Dendritic cell treated with granulocyte-macrophage colony-stimulating factor and Interleukin-4, amounts not matched to agents 40 ng/mL and 50 ng/mL, for 4 days (primary cell): Measurements from ENCODE around the gene ALDH1B1.
A peak's percentile ranks its signal among the peaks of the same experiment; 100 is the strongest.
"Not testable (repeated sequence)": the region's sequence is repeated elsewhere in the genome, so short reads cannot be mapped to it uniquely, and the experiment has no call there.

Experiments used
- H3K27ac Mint-ChIP-seq: one replicate; pipeline ENCODE4 v1.8.0; 2022; ENCODE audit warnings: mild to moderate bottlenecking, mixed read lengths
- H3K27me3 Mint-ChIP-seq: one replicate; pipeline ENCODE4 v1.8.0; 2022; ENCODE audit warnings: mild to moderate bottlenecking, mixed read lengths
- H3K36me3 Mint-ChIP-seq: one replicate; pipeline ENCODE4 v1.8.0; 2022; ENCODE audit warnings: low read depth, mixed read lengths
- H3K4me1 Mint-ChIP-seq: one replicate; pipeline ENCODE4 v1.8.0; 2022; ENCODE audit warnings: low read depth, mixed read lengths
- H3K4me3 Mint-ChIP-seq: one replicate; pipeline ENCODE4 v1.8.0; 2022; ENCODE audit warnings: mild to moderate bottlenecking, moderate library complexity, mixed read lengths
- H3K9me3 Mint-ChIP-seq: one replicate; pipeline ENCODE4 v1.8.0; 2022; ENCODE audit warnings: mixed read lengths
- intact Hi-C: fragments of 100-400 bp; cut with micrococcal nuclease; formaldehyde crosslinking; loops from one replicate; pipeline ENCODE4 v1.15.0; 2022

ALDH1B1 gene

DNA sequence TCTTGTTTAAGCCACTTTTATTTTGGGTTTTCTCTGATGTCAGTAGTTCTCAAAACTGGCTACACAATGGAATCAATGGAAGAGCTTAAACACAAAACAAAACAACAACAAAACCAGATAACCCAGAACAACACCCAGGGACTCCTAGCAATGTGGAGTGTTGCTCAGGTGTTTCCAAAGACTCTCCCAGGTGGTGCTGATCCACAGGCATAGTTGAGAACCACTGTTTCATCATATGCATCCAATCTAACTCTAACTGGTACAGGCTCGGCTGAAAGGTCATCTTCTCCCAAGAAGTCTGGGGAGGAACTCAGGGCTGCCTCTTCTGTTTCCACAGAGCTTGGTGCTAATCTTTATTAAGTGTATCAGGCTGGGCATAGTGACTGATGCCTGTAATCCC is 5.4 kb upstream of the ALDH1B1 start:
- Mint-ChIP-seq H3K9me3 (peaks cover 8% of the 10 kb centered on the region), H3K4me1 (peaks cover 17% of the 10 kb centered on the region), H3K4me3 (no peak overlapping the region), H3K36me3 (peaks cover 3% of the 10 kb centered on the region), H3K27me3 (peaks cover 20% of the 10 kb centered on the region), H3K27ac (no peak overlapping the region)
- intact Hi-C loops, result no loop called here

DNA sequence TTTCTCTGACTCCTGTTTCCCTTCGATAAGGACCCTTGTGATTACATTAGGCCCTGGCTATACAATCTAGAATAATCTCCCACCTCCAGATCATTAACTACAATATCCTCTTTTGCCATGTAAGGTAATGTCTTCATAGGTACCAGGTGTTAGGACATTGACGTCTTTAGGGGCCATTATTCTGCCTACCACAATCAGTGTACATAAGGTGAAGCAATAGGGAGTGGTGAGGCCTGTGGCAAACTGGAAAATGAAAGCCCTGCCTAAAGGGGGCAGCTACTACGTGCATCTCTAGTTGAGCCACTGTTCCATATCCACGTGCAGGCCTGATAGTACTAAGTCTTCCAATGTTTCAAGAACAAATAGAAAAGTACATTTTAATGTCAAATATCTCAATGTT is 4.8 kb upstream of the ALDH1B1 start:
- H3K36me3 Mint-ChIP-seq, result peaks cover 9% of the 10 kb centered on the region
- peaks cover 21% of the 10 kb centered on the region for H3K27me3 Mint-ChIP-seq
- peaks cover 8% of the 10 kb centered on the region for H3K9me3 Mint-ChIP-seq
- no peak overlapping the region for H3K27ac Mint-ChIP-seq
- peaks cover 21% of the 10 kb centered on the region for H3K4me1 Mint-ChIP-seq
- no peak overlapping the region for H3K4me3 Mint-ChIP-seq
- intact Hi-C loops, result no loop called here

DNA sequence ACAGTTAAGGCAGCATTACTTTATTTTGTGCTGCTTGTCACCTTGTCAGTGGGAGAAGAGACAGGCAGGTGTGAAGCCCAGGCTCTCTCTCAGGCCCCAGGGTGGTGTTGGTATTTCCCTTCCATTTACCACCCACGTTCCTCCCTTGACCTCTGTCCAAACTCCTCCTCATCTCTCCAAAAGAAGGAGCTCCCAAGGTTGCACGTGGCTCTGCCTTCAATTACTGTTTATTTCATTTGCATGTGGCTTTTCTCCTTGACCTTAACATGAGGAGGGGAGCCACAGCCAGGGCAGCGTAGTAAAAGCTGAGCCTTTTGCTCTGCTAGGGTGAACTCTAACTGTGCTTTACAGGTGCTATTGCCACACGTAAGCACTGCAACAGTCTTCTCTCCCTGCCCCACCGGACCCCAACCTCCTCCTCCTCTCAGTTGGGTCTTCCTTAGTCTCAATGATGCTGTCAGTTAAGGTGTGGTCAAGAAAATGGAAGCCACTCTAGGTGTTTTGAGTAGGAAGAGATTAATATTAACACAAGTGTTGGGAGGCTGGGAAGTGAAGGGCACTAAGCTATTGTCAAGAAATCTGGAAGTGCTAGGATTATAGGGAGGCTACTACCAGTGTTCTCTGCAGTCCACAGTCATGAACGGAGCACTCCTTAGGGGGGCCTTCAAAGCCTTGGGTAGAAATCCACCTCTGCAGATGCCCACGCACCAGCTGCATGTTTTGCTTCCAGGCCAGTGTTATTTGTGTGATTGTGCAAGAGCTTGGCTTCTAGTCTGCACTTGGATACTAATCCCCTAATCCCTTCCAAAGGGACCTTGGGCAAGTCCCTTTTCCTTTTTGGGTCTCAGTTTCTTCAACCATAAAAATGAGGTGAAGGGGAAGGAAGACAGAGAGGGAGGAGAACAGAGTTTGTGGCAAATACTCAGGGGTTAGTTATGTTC is 3.9 kb upstream of the ALDH1B1 start:
- Mint-ChIP-seq H3K27me3 (peaks cover 21% of the 10 kb centered on the region), H3K4me1 (peaks cover 29% of the 10 kb centered on the region), H3K27ac (no peak overlapping the region), H3K36me3 (peaks cover 13% of the 10 kb centered on the region), H3K4me3 (no peak overlapping the region), H3K9me3 (peaks cover 8% of the 10 kb centered on the region)
- intact Hi-C loops, result no loop called here

DNA sequence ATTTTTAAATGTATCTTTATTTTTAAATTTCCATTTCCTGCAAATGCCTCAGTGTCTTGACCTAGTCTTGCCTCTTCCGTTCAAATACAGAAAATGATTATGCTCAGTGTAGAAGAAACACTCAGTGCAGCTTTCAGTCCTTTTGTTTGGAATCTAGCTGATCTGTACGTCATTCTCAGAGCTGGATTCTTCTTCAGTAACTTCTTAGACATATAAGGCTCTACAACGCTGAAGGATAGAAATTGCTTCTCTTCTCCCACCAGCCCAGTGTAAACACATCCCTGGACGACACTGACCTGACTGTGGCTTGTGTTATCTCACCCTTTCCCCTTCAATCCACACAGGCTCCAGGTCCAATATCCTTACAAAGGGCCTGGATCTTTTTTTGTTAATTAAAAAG is 3.2 kb upstream of the ALDH1B1 start:
- peaks cover 21% of the 10 kb centered on the region for H3K27me3 Mint-ChIP-seq
- H3K4me3 Mint-ChIP-seq, result no peak overlapping the region
- peaks cover 13% of the 10 kb centered on the region for H3K36me3 Mint-ChIP-seq
- intact Hi-C loops, result no loop called here
- H3K27ac Mint-ChIP-seq, result peak overlapping the region; percentile 70
- peaks cover 33% of the 10 kb centered on the region for H3K4me1 Mint-ChIP-seq
- peaks cover 8% of the 10 kb centered on the region for H3K9me3 Mint-ChIP-seq

DNA sequence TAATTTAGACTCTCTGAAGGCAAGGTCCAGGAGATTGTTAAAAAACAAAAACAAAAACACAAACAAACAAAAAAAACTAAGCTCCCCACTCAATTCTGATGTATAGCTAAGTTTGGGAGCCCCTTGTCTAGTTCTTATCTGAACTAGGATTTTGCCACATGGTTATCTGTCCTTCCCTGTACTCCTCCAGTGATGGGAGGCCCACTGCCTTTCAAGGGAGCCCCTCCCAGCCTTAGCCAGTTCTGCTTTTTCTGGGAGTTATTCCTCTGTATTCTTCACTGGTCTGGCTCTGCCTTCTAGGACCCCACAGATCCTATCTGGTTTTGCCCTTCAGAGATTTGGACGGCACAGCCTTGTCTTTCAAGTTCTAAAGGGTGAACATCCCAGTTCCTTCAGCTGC is 2.1 kb upstream of the ALDH1B1 start:
- peaks cover 33% of the 10 kb centered on the region for H3K4me1 Mint-ChIP-seq
- no peaks in the 10 kb centered on the region for H3K9me3 Mint-ChIP-seq

DNA sequence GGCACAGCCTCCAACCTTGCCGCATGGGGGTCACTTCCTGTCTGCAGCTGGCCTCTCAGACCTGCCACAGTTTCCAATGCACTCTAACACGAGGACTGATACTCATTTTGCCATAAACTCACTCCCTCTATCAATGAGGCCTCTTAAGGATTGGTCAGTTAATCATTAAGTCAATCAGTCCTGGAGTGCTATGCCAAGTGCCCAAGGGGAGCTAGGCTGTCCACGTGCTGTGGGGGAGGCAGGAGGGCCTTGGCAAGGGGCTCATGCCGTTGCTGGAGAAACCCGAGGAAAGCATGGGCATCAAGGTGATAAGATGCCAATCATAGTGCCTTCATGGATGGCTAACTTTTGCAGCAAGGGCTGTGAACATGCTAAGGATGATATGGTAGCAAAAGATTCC is 1.7 kb upstream of the ALDH1B1 start:
- peaks cover 17% of the 10 kb centered on the region for H3K27me3 Mint-ChIP-seq
- peaks cover 33% of the 10 kb centered on the region for H3K4me1 Mint-ChIP-seq
- peak overlapping the region; percentile 18 for H3K27ac Mint-ChIP-seq
- H3K9me3 Mint-ChIP-seq, result no peaks in the 10 kb centered on the region
- intact Hi-C loops, result loop anchor here (10.0 kb wide), 1 partner anchor 486 kb away; the partner anchor contains the start of gene SLC25A51
- peaks cover 16% of the 10 kb centered on the region for H3K36me3 Mint-ChIP-seq
- H3K4me3 Mint-ChIP-seq, result no peak overlapping the region

More for the DNA sequence above, 2.1 kb upstream of the ALDH1B1 start:
- Mint-ChIP-seq H3K36me3 (peaks cover 13% of the 10 kb centered on the region), H3K27me3 (peaks cover 17% of the 10 kb centered on the region), H3K4me3 (no peak overlapping the region), H3K27ac (peak overlapping the region; percentile 70)
- intact Hi-C loops, result loop anchor here (10.0 kb wide), 1 partner anchor 486 kb away; the partner anchor contains the start of gene SLC25A51

DNA sequence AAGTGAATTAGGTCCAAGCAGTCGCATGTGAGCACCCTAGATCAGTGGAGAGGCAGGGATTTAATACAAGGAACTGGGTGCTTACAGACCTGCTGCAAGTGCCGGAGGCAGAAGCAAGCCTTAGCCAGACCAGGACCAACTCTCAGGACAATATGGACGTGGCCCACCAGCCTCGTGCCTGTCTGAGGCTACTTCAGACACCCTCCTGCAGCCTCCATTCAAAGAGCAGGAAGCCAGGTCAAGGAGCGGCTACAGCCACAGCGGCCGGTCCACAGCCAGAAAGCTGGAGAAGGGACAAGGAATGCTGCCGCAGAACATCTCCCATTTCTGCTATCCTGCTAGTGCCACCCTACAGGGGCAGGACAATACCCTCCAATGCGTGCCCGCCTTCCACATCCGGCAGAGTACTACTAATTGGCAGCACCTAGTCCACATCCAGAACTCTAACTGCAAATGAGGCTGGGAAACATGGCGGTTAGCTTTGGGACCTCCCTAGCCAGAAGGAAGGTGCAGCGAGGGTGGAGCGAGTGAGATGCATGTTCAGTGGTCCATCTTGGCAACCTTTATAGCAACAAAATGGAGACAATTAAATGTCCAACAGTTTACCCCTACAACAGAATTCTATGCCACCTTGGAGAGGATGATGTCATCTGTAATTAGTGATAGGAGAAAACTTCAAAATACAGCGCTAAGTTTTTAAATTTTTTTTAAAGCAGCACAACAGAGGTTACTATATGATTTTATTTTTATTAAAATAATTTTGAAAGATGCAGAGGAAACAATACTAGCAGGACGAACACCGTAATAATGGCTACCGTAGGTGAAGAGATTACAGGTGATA is 1.0 kb upstream of the ALDH1B1 start:
- Mint-ChIP-seq H3K4me1 (peaks cover 33% of the 10 kb centered on the region), H3K4me3 (peak overlapping the region; percentile 97), H3K9me3 (no peaks in the 10 kb centered on the region), H3K36me3 (peaks cover 23% of the 10 kb centered on the region), H3K27me3 (peaks cover 17% of the 10 kb centered on the region), H3K27ac (peak overlapping the region; percentile 88)
- intact Hi-C loops, result loop anchor here (10.0 kb wide), 1 partner anchor 487 kb away; the partner anchor contains the start of gene SLC25A51

DNA sequence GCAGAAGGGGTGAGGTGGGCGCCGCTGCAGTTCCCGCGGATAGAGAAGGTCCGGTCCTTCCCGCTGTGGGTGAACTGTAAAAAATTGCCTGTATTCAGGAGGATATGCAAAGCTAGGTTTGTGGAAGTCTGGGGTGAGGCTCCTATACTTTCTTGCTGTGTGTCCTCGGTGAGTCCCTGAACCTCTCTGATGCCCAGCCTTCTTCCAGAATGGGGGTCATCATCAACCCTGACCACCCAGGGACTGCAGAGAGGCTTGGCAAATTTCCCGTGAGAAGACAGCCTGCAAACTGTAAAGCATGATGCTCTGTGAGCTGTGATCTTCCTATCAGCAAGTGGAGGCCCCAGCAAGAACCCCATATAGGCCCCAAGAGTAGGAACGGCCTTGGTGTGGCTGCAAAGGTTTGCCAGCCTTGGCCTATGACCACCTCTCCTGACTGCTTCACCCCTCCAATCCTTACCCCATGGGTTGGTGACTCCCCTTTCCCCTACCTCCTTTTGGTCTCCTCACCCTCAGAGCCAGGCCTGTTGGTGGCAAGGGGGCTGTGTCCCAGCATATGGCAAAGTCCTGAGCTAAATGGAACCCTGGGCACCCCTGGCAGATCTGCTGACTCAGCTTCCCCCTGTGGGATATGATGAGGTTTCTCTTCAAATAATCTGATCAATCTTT is 760 bp downstream of the ALDH1B1 start:
- Mint-ChIP-seq H3K4me1 (peaks cover 33% of the 10 kb centered on the region), H3K27ac (peak overlapping the region; percentile 88), H3K9me3 (no peaks in the 10 kb centered on the region), H3K4me3 (peak overlapping the region; percentile 97), H3K27me3 (peaks cover 17% of the 10 kb centered on the region), H3K36me3 (peaks cover 37% of the 10 kb centered on the region)
- intact Hi-C loops, result loop anchor here (10.0 kb wide), 1 partner anchor 488 kb away; the partner anchor contains the start of gene SLC25A51

DNA sequence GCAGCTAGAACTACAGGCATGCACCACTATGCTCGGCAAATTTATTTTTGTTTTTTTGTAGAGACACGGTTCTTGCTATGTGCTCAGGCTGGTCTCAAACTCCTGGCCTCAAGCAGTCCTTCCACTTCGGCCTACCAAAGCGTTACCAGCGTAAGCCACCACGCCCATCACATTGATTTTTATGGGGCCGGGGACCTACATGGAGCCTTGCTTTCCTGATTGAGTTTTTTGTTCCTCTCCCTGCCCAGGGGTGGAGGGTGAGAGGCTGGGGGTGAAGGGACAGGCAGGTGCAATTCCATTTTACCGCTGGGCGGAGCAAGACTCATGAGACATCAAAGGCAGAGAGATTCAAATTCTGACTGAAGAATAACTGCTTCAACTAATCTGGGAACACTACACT is 1.9 kb downstream of the ALDH1B1 start:
- Mint-ChIP-seq H3K4me1 (peaks cover 33% of the 10 kb centered on the region), H3K9me3 (no peaks in the 10 kb centered on the region), H3K36me3 (peaks cover 37% of the 10 kb centered on the region), H3K4me3 (no peak overlapping the region), H3K27me3 (peaks cover 17% of the 10 kb centered on the region), H3K27ac (no peak overlapping the region)
- intact Hi-C loops, result loop anchor here (10.0 kb wide), 1 partner anchor 490 kb away; the partner anchor contains the start of gene SLC25A51

DNA sequence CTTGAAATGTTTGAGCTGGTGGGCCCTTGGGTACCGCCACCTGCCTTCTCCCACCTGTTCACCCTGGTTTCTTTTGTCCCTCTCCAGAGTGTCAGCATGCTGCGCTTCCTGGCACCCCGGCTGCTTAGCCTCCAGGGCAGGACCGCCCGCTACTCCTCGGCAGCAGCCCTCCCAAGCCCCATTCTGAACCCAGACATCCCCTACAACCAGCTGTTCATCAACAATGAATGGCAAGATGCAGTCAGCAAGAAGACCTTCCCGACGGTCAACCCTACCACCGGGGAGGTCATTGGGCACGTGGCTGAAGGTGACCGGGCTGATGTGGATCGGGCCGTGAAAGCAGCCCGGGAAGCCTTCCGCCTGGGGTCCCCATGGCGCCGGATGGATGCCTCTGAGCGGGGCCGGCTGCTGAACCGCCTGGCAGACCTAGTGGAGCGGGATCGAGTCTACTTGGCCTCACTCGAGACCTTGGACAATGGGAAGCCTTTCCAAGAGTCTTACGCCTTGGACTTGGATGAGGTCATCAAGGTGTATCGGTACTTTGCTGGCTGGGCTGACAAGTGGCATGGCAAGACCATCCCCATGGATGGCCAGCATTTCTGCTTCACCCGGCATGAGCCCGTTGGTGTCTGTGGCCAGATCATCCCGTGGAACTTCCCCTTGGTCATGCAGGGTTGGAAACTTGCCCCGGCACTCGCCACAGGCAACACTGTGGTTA is 3.3 kb downstream of the ALDH1B1 start:
- Mint-ChIP-seq H3K4me1 (peaks cover 27% of the 10 kb centered on the region), H3K36me3 (peaks cover 37% of the 10 kb centered on the region), H3K4me3 (no peak overlapping the region), H3K27me3 (peaks cover 12% of the 10 kb centered on the region), H3K27ac (no peak overlapping the region), H3K9me3 (no peaks in the 10 kb centered on the region)
- intact Hi-C loops, result loop anchor here (10.0 kb wide), 1 partner anchor 491 kb away; the partner anchor contains the start of gene SLC25A51

DNA sequence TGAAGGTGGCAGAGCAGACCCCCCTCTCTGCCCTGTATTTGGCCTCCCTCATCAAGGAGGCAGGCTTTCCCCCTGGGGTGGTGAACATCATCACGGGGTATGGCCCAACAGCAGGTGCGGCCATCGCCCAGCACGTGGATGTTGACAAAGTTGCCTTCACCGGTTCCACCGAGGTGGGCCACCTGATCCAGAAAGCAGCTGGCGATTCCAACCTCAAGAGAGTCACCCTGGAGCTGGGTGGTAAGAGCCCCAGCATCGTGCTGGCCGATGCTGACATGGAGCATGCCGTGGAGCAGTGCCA is 3.8 kb downstream of the ALDH1B1 start:
- Mint-ChIP-seq H3K36me3 (peaks cover 37% of the 10 kb centered on the region), H3K9me3 (no peaks in the 10 kb centered on the region), H3K27ac (no peak overlapping the region), H3K4me3 (no peak overlapping the region), H3K4me1 (peaks cover 24% of the 10 kb centered on the region), H3K27me3 (peaks cover 7% of the 10 kb centered on the region)
- intact Hi-C loops, result loop anchor here (10.0 kb wide), 1 partner anchor 492 kb away; the partner anchor contains the start of gene SLC25A51

DNA sequence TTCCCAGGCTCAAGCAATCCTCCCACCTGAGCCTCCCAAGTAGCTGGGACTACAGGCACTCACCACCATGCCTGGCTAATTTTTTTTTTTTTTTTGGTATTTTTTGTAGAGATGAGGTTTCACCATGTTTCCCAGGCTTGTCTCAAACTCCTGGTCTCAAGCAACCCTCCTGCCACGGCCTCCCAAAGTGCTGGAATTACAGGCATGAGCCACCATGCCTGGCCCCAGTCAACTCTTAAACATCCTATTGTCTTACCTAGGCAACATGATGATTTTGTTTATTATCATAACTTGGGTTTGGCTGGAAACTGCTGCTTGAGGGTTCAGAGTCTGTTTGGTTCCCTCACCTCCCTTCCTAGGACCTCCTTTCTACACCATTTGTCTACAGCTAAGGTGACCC is 6.7 kb downstream of the ALDH1B1 start:
- peaks cover 24% of the 10 kb centered on the region for H3K36me3 Mint-ChIP-seq
- intact Hi-C loops, result loop anchor here (10.0 kb wide), 1 partner anchor 494 kb away; the partner anchor contains the start of gene SLC25A51
- H3K9me3 Mint-ChIP-seq, H3K27me3 Mint-ChIP-seq, H3K4me1 Mint-ChIP-seq, H3K4me3 Mint-ChIP-seq, H3K27ac Mint-ChIP-seq: not testable (repeated sequence)

DNA sequence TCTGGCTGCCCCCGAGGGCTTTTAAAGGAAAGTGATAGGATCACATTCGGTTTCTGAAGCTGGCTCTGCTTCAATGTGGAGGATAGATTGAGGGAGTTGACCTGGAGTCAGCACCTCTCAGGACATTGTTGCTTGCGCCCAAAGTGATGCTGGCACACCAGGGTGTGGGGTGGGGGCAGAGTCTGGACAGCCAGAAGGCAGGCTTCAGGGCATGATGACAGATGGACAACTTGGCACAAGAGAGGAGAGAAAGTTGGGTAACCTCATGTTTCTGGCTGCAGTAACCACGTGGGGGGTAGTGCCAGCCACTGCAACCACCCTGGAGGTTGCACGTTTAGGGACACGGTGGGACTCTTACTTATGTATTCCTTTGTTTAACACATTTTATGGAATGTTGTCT is 9.5 kb downstream of the ALDH1B1 start:
- intact Hi-C loops, result loop anchor here (5.0 kb wide), 1 partner anchor 655 kb away; no protein-coding TSS in a partner anchor
- no peak overlapping the region for H3K4me3 Mint-ChIP-seq
- H3K36me3 Mint-ChIP-seq, result peaks cover 9% of the 10 kb centered on the region
- peaks cover 13% of the 10 kb centered on the region for H3K27me3 Mint-ChIP-seq
- no peaks in the 10 kb centered on the region for H3K9me3 Mint-ChIP-seq
- H3K4me1 Mint-ChIP-seq, result peaks cover 5% of the 10 kb centered on the region
- H3K27ac Mint-ChIP-seq, result no peak overlapping the region
